Measurements from ENCODE around the gene TMF1.

TMF1 gene

GRCh38 chr3:68972358-68972979 is 79.7 kb downstream of the TMF1 start:
- peak; percentile 91 for FAIRE-seq

All from G401.6 (cell line).